ENCODE data around the gene ATRN. TPM values are rescaled to one million over a fixed set of nuclear protein-coding genes. Genes with fewer than 3 reads are reported as not detected.

The ATRN gene
- total RNA-seq, 2 experiments from 2014 or later: 0.09 to 4.5 TPM

GRCh38 chr20:3547906-3548305 is 77.1 kb downstream of the ATRN start:
- H3K4me1 ChIP-seq (ENCODE audit: insufficient read depth, low read length, poor library complexity, severe bottlenecking): no peaks in the 10 kb centered on the region
- BruUV-seq (replicated peaks): no TSS peak
- intact Hi-C loops (cut with micrococcal nuclease; ENCODE audit: unreplicated experiment): no loop called here
- CTCF ChIA-PET (ENCODE audit: unreplicated experiment): no interaction called here
- no peaks in the 10 kb centered on the region for H4K20me1 ChIP-seq (ENCODE audit: insufficient read depth, low read length)
- no peak for TF ChIP-seq EZH2phosphoT487 (IDR thresholded peaks at IDR 0.05; ENCODE audit: borderline replicate concordance, low read depth, low read length)
- no peak for TF ChIP-seq CTCF (conservative IDR thresholded peaks at IDR 0.05; ENCODE audit: low read length)
- no peak for DNase-seq (ENCODE audit: low spot score)
- H3K27ac ChIP-seq (ENCODE audit: low read depth, low read length, poor library complexity, severe bottlenecking): no peak overlapping the region
- H2AFZ ChIP-seq (ENCODE audit: low read length): no peak overlapping the region
- no peaks in the 10 kb centered on the region for H3K36me3 ChIP-seq (ENCODE audit: insufficient read depth, low read length)
- no peak overlapping the region for H3K4me3 ChIP-seq (ENCODE audit: low read depth, low read length, poor library complexity, severe bottlenecking)
- no peaks in the 10 kb centered on the region for H3K9me2 ChIP-seq (ENCODE audit: insufficient read depth, low read length)
- no peaks in the 10 kb centered on the region for H3K9me3 ChIP-seq (ENCODE audit: low read length)
- H3K79me2 ChIP-seq (ENCODE audit: insufficient read depth, low read depth, low read length): no peaks in the 10 kb centered on the region
- POLR2A ChIA-PET: no interaction called here
- no peak overlapping the region for H3K4me2 ChIP-seq (ENCODE audit: low read length)

- Histone ChIP-seq H3K79me2 (ENCODE audit: insufficient read depth, low read depth, low read length) (no peaks in the 10 kb centered on the region), H3K9me3 (ENCODE audit: low read length) (no peaks in the 10 kb centered on the region), H3K9me2 (ENCODE audit: insufficient read depth, low read length) (no peaks in the 10 kb centered on the region), H2AFZ (ENCODE audit: low read length) (no peak overlapping the region), H3K36me3 (ENCODE audit: insufficient read depth, low read length) (no peaks in the 10 kb centered on the region), H3K27ac (ENCODE audit: low read depth, low read length, poor library complexity, severe bottlenecking) (no peak overlapping the region), H4K20me1 (ENCODE audit: insufficient read depth, low read length) (no peaks in the 10 kb centered on the region), H3K4me1 (ENCODE audit: insufficient read depth, low read length, poor library complexity, severe bottlenecking) (no peaks in the 10 kb centered on the region), H3K4me3 (ENCODE audit: low read depth, low read length, poor library complexity, severe bottlenecking) (no peak overlapping the region), H3K4me2 (ENCODE audit: low read length) (no peak overlapping the region)
- POLR2A ChIA-PET: interaction anchor here (0.6 kb wide), 1 partner anchor 8 kb away, joined by 5 read pairs; no protein-coding TSS in a partner anchor
- no peak for DNase-seq (ENCODE audit: low spot score)
- BruUV-seq (replicated peaks): no TSS peak
- intact Hi-C loops (cut with micrococcal nuclease; ENCODE audit: unreplicated experiment): no loop called here
- CTCF ChIA-PET (ENCODE audit: unreplicated experiment): no interaction called here
- no peak for TF ChIP-seq CTCF (conservative IDR thresholded peaks at IDR 0.05; ENCODE audit: low read length)
- no peak for TF ChIP-seq EZH2phosphoT487 (IDR thresholded peaks at IDR 0.05; ENCODE audit: borderline replicate concordance, low read depth, low read length)
Observed at GRCh38 chr20:3550837-3551236, 80.0 kb downstream of the ATRN start.

GRCh38 chr20:3551681-3552434 is 81.0 kb downstream of the ATRN start:
- ChIA-PET POLR2A (interaction anchor here (0.6 to 1.6 kb wide), 2 partner anchors 11 to 306 kb away, joined by 3 to 7 read pairs; no protein-coding TSS in a partner anchor), CTCF (ENCODE audit: unreplicated experiment) (interaction anchor here (0.5 kb wide), 1 partner anchor 23 kb away, joined by 4 read pairs; no protein-coding TSS in a partner anchor)
- Histone ChIP-seq H3K9me3 (ENCODE audit: low read length) (no peaks in the 10 kb centered on the region), H3K27ac (ENCODE audit: low read depth, low read length, poor library complexity, severe bottlenecking) (no peak overlapping the region), H3K4me2 (ENCODE audit: low read length) (no peak overlapping the region), H3K9me2 (ENCODE audit: insufficient read depth, low read length) (no peaks in the 10 kb centered on the region), H4K20me1 (ENCODE audit: insufficient read depth, low read length) (no peaks in the 10 kb centered on the region), H3K4me3 (ENCODE audit: low read depth, low read length, poor library complexity, severe bottlenecking) (no peak overlapping the region), H3K4me1 (ENCODE audit: insufficient read depth, low read length, poor library complexity, severe bottlenecking) (no peaks in the 10 kb centered on the region), H3K36me3 (ENCODE audit: insufficient read depth, low read length) (no peaks in the 10 kb centered on the region), H3K79me2 (ENCODE audit: insufficient read depth, low read depth, low read length) (no peaks in the 10 kb centered on the region), H2AFZ (ENCODE audit: low read length) (no peak overlapping the region)
- TF ChIP-seq CTCF (conservative IDR thresholded peaks at IDR 0.05; ENCODE audit: low read length): no peak
- TF ChIP-seq EZH2phosphoT487 (IDR thresholded peaks at IDR 0.05; ENCODE audit: borderline replicate concordance, low read depth, low read length): no peak
- intact Hi-C loops (cut with micrococcal nuclease; ENCODE audit: unreplicated experiment): no loop called here
- DNase-seq (ENCODE audit: low spot score): no peak
- no TSS peak for BruUV-seq (replicated peaks)

Data from OCI-LY7 (cell line).